GM12878 (cell line): ENCODE data around the gene MEX3C. TPM values are rescaled to one million over a fixed set of nuclear protein-coding genes. Genes with fewer than 3 reads are reported as not detected.

Source experiments
- ATAC-seq: fragments of 200-7000 bp; cut with Tn5 transposase; 3 replicates; pipeline ENCODE4 v1.9.1; 2020; ENCODE audit warnings: mild to moderate bottlenecking, moderate library complexity
- BruUV-seq: library from RNA; stranded (reverse); fragments of 400-500 nt; replicated peaks from 2 replicates; lab custom pipeline; 2021; lab: Mats Ljungman, UMichigan
- CTCF ChIA-PET: fragments of 300-600 bp; sonication (Branson Sonifier 250); formaldehyde crosslinking; extraction: SDS; loops from one replicate; lab custom pipeline; 2021; ENCODE audit warnings: inconsistent platforms; lab: Yijun Ruan, JAX
- POLR2A ChIA-PET: fragments of 350-600 bp; formaldehyde crosslinking; extraction: SDS; loops from one replicate; lab custom pipeline; 2021; ENCODE audit warnings: inconsistent platforms; lab: Charles Lee
- RAD21 ChIA-PET: fragments of 300-600 bp; sonication (Branson Sonifier 250); formaldehyde crosslinking; loops from one replicate; lab custom pipeline; 2023; ENCODE audit warnings: antibody characterized with exemption; ENCODE audit not compliant: unreplicated experiment; lab: Charles Lee
- SMC1A ChIA-PET: fragments of 300-600 bp; sonication (Branson Sonifier 250); formaldehyde crosslinking; loops from one replicate; lab custom pipeline; 2023; ENCODE audit not compliant: unreplicated experiment, uncharacterized antibody; lab: Charles Lee
- DNase-seq: peaks from one replicate; pipeline ENCODE4 v3.0.0-alpha.2; 2011; ENCODE audit warnings: low read depth, low spot score
- FAIRE-seq: peaks from 3 replicates; lab custom pipeline; 2011; peaks lifted over from hg19 to GRCh38; lab: Jason Lieb, UNC
- H2AFZ ChIP-seq: 2 replicates; pipeline ENCODE4 v1.6.0; 2011; ENCODE audit warnings: low read depth, low read length, control low read depth; ENCODE audit not compliant: control insufficient read depth
- H3K27ac ChIP-seq: 2 replicates; pipeline ENCODE4 v1.5.1; 2011; ENCODE audit warnings: control low read depth; ENCODE audit not compliant: control insufficient read depth, insufficient read depth
- H3K27me3 ChIP-seq, 2 experiments: replicated peaks in 1 of 2; 2 replicates each; pipeline versions ENCODE4 v1.6.0 to v1.6.1; 2011; ENCODE audit warnings: low read length in 1 of 2; ENCODE audit not compliant: control insufficient read depth in 2 of 2, insufficient read depth in 2 of 2
- H3K36me3 ChIP-seq, 2 experiments: 2 replicates each; pipeline ENCODE4 v1.5.1; 2011; ENCODE audit warnings: low read length in 1 of 2; ENCODE audit not compliant: control insufficient read depth in 2 of 2, insufficient read depth in 2 of 2
- H3K4me1 ChIP-seq: 2 replicates; pipeline ENCODE4 v1.6.1; 2011; ENCODE audit warnings: mild to moderate bottlenecking, low read length, moderate library complexity, mixed read lengths; ENCODE audit not compliant: control insufficient read depth, insufficient read depth
- H3K4me2 ChIP-seq: 2 replicates; pipeline ENCODE4 v1.6.0; 2011; ENCODE audit warnings: control low read depth; ENCODE audit not compliant: control insufficient read depth, insufficient read depth
- H3K4me3 ChIP-seq: fragments of 200-600 bp; sonication (generic); 2 replicates; pipeline ENCODE4 v1.5.1; 2016
- H3K79me2 ChIP-seq: 2 replicates; pipeline ENCODE4 v1.6.0; 2011; ENCODE audit warnings: low read length; ENCODE audit not compliant: control insufficient read depth, insufficient read depth
- H3K9ac ChIP-seq: 2 replicates; pipeline ENCODE4 v1.8.0; 2011; ENCODE audit warnings: low read length, control low read depth, mixed read lengths; ENCODE audit not compliant: control insufficient read depth, insufficient read depth
- H3K9me3 ChIP-seq: replicated peaks from 3 replicates; pipeline ENCODE4 v1.5.1; 2011; ENCODE audit warnings: mild to moderate bottlenecking, low read length; ENCODE audit not compliant: control insufficient read depth, insufficient read depth
- H4K20me1 ChIP-seq: 2 replicates; pipeline ENCODE4 v1.6.0; 2011; ENCODE audit not compliant: control insufficient read depth, insufficient read depth
- ESRRA ChIP-seq: IDR thresholded peaks from 2 replicates; pipeline ENCODE4 v1.6.1; 2012; ENCODE audit warnings: mild to moderate bottlenecking, low read length, improper control_type of control experiment
- HDGF ChIP-seq: fragments of 450-650 bp; IDR thresholded peaks from 2 replicates; pipeline ENCODE4 v1.6.1; 2016; ENCODE audit warnings: antibody characterized with exemption
- KLF5 ChIP-seq: fragments of 450-650 bp; IDR thresholded peaks from 2 replicates; pipeline ENCODE4 v1.6.1; 2014; ENCODE audit warnings: mild to moderate bottlenecking; ENCODE audit not compliant: partially characterized antibody
- SMARCA5 ChIP-seq: fragments of 450-650 bp; IDR thresholded peaks from 2 replicates; pipeline ENCODE4 v1.6.1; 2017; ENCODE audit warnings: mild to moderate bottlenecking
- WGBS: methylation state at CpG from one replicate; pipeline ENCODE4 v1.1.6; 2016; ENCODE audit warnings: low lambda C conversion rate; ENCODE audit not compliant: insufficient replicate concordance, insufficient coverage; ENCODE audit errors: missing lambda C conversion rate; 5-methylcytosine and 5-hydroxymethylcytosine counted together
- in situ Hi-C: fragments of 300-500 bp; cut with MboI; formaldehyde crosslinking; loops from 9 replicates; pipeline ENCODE4 v1.14.3; 2018; ENCODE audit warnings: mixed read lengths
- intact Hi-C: fragments of 100-400 bp; cut with micrococcal nuclease; formaldehyde crosslinking; loops from one replicate; pipeline ENCODE4 v1.14.2; 2022; ENCODE audit not compliant: unreplicated experiment
- polyA plus RNA-seq, 11 experiments: library from polyadenylated mRNA; depleted of rRNA in 4 of 11; unstranded in 6 of 11; stranded (reverse) in 5 of 11; fragments of >200 nt; fragmentation: Nextera tagmentation in 4 of 11; fragmentation: Illumina TruSeq in 1 of 11; extraction: Ambion mirVana in 4 of 11; extraction: Trizol in 1 of 11; gene quantifications; 1 replicate in 1 of 11; 2 replicates in 10 of 11; pipeline versions ENCODE4 v1.2.1 to v1.2.3, GENCODE V29; 2011 to 2016; ENCODE audit warnings: inconsistent platforms in 2 of 11, missing spikeins in 2 of 11, low read depth in 1 of 11
- total RNA-seq, 4 experiments: library from RNA; depleted of rRNA in 3 of 4; stranded (reverse); fragments of >200 nt in 3 of 4; fragmentation: Illumina TruSeq in 1 of 4; extraction: Trizol in 1 of 4; gene quantifications; 2 replicates each; pipeline versions ENCODE4 v1.2.1 to v1.2.3, GENCODE V29; 2013 to 2021
- TF ChIP-seq, protein P1 (sequence below): fragments of 450-650 bp; conservative IDR thresholded peaks from 2 replicates; pipeline ENCODE4 v1.6.1; 2017; ENCODE audit warnings: mild to moderate bottlenecking, moderate library complexity
- TF ChIP-seq, protein P2 (sequence below): IDR thresholded peaks from 2 replicates; pipeline ENCODE4 v1.6.1; 2012; ENCODE audit warnings: low read depth, low read length, improper control_type of control experiment

The MEX3C gene
- total and polyA plus RNA-seq, 10 of the 15 experiments (the other 5 are each of a cell fraction or from before 2014, with no cell fraction given), result 6.7 to 48.8 (median 21.3) TPM

DNA sequence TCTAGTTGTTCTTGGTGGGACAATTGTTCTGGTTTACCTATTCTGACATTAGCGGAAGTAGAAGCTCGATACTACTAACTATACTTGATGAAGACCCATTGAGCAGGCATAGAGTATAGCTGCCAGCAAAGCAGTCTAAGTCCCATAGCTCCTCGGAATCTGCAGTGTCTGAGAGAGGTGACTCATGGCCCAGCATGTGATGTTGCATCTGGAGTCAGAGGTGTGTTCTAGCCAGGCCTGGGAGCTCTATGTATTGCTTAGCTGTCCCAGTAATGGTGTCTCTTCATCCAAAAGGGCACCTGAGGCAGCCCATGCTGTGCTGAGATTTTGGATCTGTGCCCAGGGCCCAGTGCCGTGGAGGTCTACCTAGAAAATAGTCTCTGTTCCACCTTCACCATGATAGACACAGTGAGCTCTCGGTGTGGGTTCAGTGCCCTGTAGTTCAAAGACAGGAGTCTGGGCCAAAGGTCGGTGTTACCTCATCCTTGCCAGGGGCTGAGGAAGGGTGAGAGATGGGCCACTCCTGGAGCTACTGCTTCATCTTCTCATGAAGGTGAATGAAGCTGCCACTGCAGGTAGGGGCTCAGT, 47.3 kb downstream of the MEX3C start:
- no peaks in the 10 kb centered on the region for H3K27me3 ChIP-seq
- peaks cover 35% of the 10 kb centered on the region for H3K4me1 ChIP-seq
- H3K36me3 ChIP-seq, result no peaks in the 10 kb centered on the region
- no peak overlapping the region for H3K4me3 ChIP-seq
- no peaks in the 10 kb centered on the region for H4K20me1 ChIP-seq
- DNase-seq (no peak), ATAC-seq (no peak), FAIRE-seq (no peak)
- no peak overlapping the region for H2AFZ ChIP-seq
- intact Hi-C loops, result no loop called here
- no TSS peak for BruUV-seq
- POLR2A ChIA-PET, result interaction anchor here (0.8 to 1.0 kb wide), 2 partner anchors 8 to 38 kb away, joined by 3 read pairs; no protein-coding TSS in a partner anchor
- no peak for TF ChIP-seq KLF5
- no peak for TF ChIP-seq HDGF
- no peak for TF ChIP-seq ESRRA
- TF ChIP-seq, protein P1, sequence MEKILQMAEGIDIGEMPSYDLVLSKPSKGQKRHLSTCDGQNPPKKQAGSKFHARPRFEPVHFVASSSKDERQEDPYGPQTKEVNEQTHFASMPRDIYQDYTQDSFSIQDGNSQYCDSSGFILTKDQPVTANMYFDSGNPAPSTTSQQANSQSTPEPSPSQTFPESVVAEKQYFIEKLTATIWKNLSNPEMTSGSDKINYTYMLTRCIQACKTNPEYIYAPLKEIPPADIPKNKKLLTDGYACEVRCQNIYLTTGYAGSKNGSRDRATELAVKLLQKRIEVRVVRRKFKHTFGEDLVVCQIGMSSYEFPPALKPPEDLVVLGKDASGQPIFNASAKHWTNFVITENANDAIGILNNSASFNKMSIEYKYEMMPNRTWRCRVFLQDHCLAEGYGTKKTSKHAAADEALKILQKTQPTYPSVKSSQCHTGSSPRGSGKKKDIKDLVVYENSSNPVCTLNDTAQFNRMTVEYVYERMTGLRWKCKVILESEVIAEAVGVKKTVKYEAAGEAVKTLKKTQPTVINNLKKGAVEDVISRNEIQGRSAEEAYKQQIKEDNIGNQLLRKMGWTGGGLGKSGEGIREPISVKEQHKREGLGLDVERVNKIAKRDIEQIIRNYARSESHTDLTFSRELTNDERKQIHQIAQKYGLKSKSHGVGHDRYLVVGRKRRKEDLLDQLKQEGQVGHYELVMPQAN, result no peak
- no peak for TF ChIP-seq SMARCA5
- TF ChIP-seq, protein P2, sequence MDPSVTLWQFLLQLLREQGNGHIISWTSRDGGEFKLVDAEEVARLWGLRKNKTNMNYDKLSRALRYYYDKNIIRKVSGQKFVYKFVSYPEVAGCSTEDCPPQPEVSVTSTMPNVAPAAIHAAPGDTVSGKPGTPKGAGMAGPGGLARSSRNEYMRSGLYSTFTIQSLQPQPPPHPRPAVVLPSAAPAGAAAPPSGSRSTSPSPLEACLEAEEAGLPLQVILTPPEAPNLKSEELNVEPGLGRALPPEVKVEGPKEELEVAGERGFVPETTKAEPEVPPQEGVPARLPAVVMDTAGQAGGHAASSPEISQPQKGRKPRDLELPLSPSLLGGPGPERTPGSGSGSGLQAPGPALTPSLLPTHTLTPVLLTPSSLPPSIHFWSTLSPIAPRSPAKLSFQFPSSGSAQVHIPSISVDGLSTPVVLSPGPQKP, result no peak
- CTCF ChIA-PET, result interaction anchor here (1.0 kb wide), 1 partner anchor 52 kb away, joined by 3 read pairs; no protein-coding TSS in a partner anchor
- H3K79me2 ChIP-seq, result no peaks in the 10 kb centered on the region
- 89% methylated on average over 6 of the region's 6 CpGs for WGBS
- no peak overlapping the region for H3K4me2 ChIP-seq
- H3K9me3 ChIP-seq, result peaks cover 3% of the 10 kb centered on the region; the same call in 2 of the 3 replicates
- no peak overlapping the region for H3K27ac ChIP-seq
- in situ Hi-C loops, result loop anchor here (10.0 kb wide), 1 partner anchor 585 kb away; no protein-coding TSS in a partner anchor
- SMC1A ChIA-PET, result interaction anchor here (0.6 to 1.6 kb wide), 8 partner anchors 17 to 330 kb away, joined by 3 to 5 read pairs (median 4); no protein-coding TSS in a partner anchor
- RAD21 ChIA-PET, result interaction anchor here (0.7 kb wide), 1 partner anchor 48 kb away, joined by 5 read pairs; the partner anchor contains the start of gene MEX3C
- H3K9ac ChIP-seq, result no peak overlapping the region
